SK-N-SH treated with all-trans-retinoic acid at 6 μM for 48 hours (cell line): ENCODE results near the gene PRRC1.

ENCODE experiments used
- TCF4 ChIP-seq: fragments of 250-450 bp; sonication (Bioruptor Pico); IDR thresholded peaks from 2 replicates; pipeline ENCODE4 v1.8.0; 2021; ENCODE audit warnings: mild to moderate bottlenecking, moderate library complexity, borderline replicate concordance
- ZNF565 ChIP-seq: fragments of 450-650 bp; formaldehyde crosslinking; conservative IDR thresholded peaks from 2 replicates; pipeline ENCODE4 v1.5.0; 2020; ENCODE audit warnings: low read depth, mild to moderate bottlenecking, moderate library complexity
- ZNF70 ChIP-seq: fragments of 450-650 bp; formaldehyde crosslinking; IDR thresholded peaks from 2 replicates; pipeline ENCODE4 v1.5.0; 2020; ENCODE audit warnings: mild to moderate bottlenecking, moderate library complexity

DNA sequence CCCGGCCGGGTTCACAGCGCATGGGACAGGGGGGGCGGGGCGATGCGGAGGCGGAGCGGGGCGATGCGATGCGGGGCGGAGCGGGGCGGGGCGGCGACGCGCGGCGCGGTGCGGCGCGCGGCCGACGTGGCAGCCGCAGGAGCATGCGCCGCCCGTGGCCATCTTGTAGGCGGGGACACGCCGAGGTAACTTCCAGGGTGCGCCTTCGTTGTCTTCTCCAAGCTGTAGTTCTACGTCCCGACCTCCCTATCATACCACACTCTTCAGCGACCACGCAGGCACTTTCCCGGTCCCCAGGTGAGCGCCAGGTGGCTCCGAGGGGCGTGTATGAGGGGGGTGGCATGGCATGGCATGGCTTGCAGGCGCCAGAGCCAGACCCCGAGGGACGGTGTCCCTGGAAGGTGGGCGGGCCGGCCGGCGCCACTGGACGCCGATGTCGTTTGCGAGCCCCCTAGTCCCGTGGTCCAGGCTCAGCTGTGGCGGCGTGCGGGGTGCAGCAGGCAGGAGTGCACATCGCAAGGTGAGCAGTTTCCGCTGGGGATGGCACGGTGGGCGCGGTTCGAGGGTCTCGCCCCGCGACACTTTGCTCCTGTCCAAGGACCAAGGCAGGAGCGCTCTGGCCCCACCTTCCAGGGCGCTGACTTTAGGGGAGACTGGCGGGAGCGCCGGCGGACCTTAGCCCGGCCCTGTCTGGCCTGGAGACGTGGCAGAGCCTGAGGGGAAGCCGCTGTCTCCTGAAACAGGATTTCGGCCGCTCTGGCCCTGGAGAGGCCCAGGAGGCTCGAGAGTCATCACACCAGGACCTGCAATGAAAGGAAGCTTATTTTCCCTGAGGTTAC lies at the start of gene PRRC1:
- TF ChIP-seq ZNF70 (CRISPR knock-in tag) (no peak), ZNF565 (CRISPR knock-in tag) (no peak), TCF4 (CRISPR knock-in tag) (no peak)
